Activated CD8-positive, alpha-beta T cell treated with anti-CD3 and anti-CD28 coated beads for 36 hours (primary cell): ENCODE data around the gene SLC39A11. TPM values are rescaled to one million over a fixed set of nuclear protein-coding genes. Genes with fewer than 3 reads are reported as not detected.

Source experiments
- ATAC-seq: fragments of 200-7000 bp; cut with Tn5 transposase; one replicate; pipeline ENCODE4 v1.10.0; 2021; ENCODE audit warnings: mild to moderate bottlenecking, moderate library complexity
- CTCF ChIA-PET: fragments of 350-600 bp; sonication (Branson Sonifier 250); formaldehyde crosslinking; loops from one replicate; lab custom pipeline; 2021; ENCODE audit warnings: antibody characterized with exemption; lab: Charles Lee
- POLR2A ChIA-PET: fragments of 350-600 bp; sonication (Branson Sonifier 250); formaldehyde crosslinking; loops from one replicate; lab custom pipeline; 2021; ENCODE audit warnings: antibody characterized with exemption; lab: Charles Lee
- DNase-seq: peaks from one replicate; pipeline ENCODE4 v3.0.0-alpha.2; 2020
- H3K27ac Mint-ChIP-seq: one replicate; pipeline ENCODE4 v1.8.0; 2021; ENCODE audit warnings: mild to moderate bottlenecking, mixed read lengths
- H3K27me3 Mint-ChIP-seq: one replicate; pipeline ENCODE4 v1.8.0; 2021; ENCODE audit warnings: mixed read lengths
- H3K36me3 Mint-ChIP-seq: one replicate; pipeline ENCODE4 v1.8.0; 2021; ENCODE audit warnings: low read depth, mixed read lengths
- H3K4me1 Mint-ChIP-seq: one replicate; pipeline ENCODE4 v1.8.0; 2021; ENCODE audit warnings: low read depth, mixed read lengths
- H3K4me3 Mint-ChIP-seq: one replicate; pipeline ENCODE4 v1.8.0; 2021; ENCODE audit warnings: mild to moderate bottlenecking, moderate library complexity, mixed read lengths
- H3K9me3 Mint-ChIP-seq: one replicate; pipeline ENCODE4 v1.8.0; 2021; ENCODE audit warnings: mixed read lengths
- CTCF ChIP-seq: fragments of 200-600 bp; IDR thresholded peaks from one replicate; pipeline ENCODE4 v1.8.0; 2022; ENCODE audit warnings: antibody characterized with exemption, mild to moderate bottlenecking
- intact Hi-C: fragments of 100-400 bp; cut with micrococcal nuclease; formaldehyde crosslinking; loops from one replicate; pipeline ENCODE4 v1.10.0; 2022
- total RNA-seq, 2 experiments: library from RNA; stranded (reverse); gene quantifications; one replicate each; pipeline ENCODE4 v1.2.3, GENCODE V29; 2021

Gene SLC39A11
- total RNA-seq, 2 experiments from 2014 or later, result 14.4 to 14.9 TPM

GRCh38 chr17:72749119-72749572 lies 343.3 kb downstream of the SLC39A11 start:
- Mint-ChIP-seq H3K27me3 (no peaks in the 10 kb centered on the region), H3K4me3 (no peak overlapping the region), H3K27ac (no peak overlapping the region), H3K4me1 (no peaks in the 10 kb centered on the region), H3K9me3 (no peaks in the 10 kb centered on the region), H3K36me3 (no peaks in the 10 kb centered on the region)
- intact Hi-C loops, result no loop called here
- no peak for ATAC-seq
- no peak for TF ChIP-seq CTCF
- ChIA-PET CTCF (no interaction called here), POLR2A (no interaction called here)
- DNase-seq, result no peak

- H3K4me1 Mint-ChIP-seq, result no peaks in the 10 kb centered on the region
- H3K36me3 Mint-ChIP-seq, result no peaks in the 10 kb centered on the region
- no peaks in the 10 kb centered on the region for H3K27me3 Mint-ChIP-seq
- H3K4me3 Mint-ChIP-seq, result no peak overlapping the region
- intact Hi-C loops, result no loop called here
- ATAC-seq, result no peak
- no peak for TF ChIP-seq CTCF
- ChIA-PET POLR2A (no interaction called here), CTCF (no interaction called here)
- no peaks in the 10 kb centered on the region for H3K9me3 Mint-ChIP-seq
- no peak overlapping the region for H3K27ac Mint-ChIP-seq
- no peak for DNase-seq
Observed at GRCh38 chr17:72747501-72747900, 345.0 kb downstream of the SLC39A11 start.

- no peak for DNase-seq
- Mint-ChIP-seq H3K9me3 (no peaks in the 10 kb centered on the region), H3K4me1 (no peaks in the 10 kb centered on the region), H3K36me3 (no peaks in the 10 kb centered on the region), H3K27me3 (no peaks in the 10 kb centered on the region), H3K4me3 (no peak overlapping the region), H3K27ac (no peak overlapping the region)
- no peak for ATAC-seq
- intact Hi-C loops, result no loop called here
- ChIA-PET CTCF (no interaction called here), POLR2A (no interaction called here)
- no peak for TF ChIP-seq CTCF
Observed at GRCh38 chr17:72745241-72745640, 347.2 kb downstream of the SLC39A11 start.

GRCh38 chr17:72743037-72743467 lies 349.4 kb downstream of the SLC39A11 start:
- no peak for TF ChIP-seq CTCF
- H3K9me3 Mint-ChIP-seq, result no peaks in the 10 kb centered on the region
- ATAC-seq, result no peak
- H3K27ac Mint-ChIP-seq, result no peak overlapping the region
- intact Hi-C loops, result no loop called here
- ChIA-PET CTCF (interaction anchor here (1.0 to 1.6 kb wide), 2 partner anchors 18 to 413 kb away, joined by 3 to 8 read pairs; no protein-coding TSS in a partner anchor), POLR2A (interaction anchor here (0.5 kb wide), 1 partner anchor 469 kb away, joined by 3 read pairs; no protein-coding TSS in a partner anchor)
- no peaks in the 10 kb centered on the region for H3K4me1 Mint-ChIP-seq
- H3K27me3 Mint-ChIP-seq, result no peaks in the 10 kb centered on the region
- DNase-seq, result no peak
- no peaks in the 10 kb centered on the region for H3K36me3 Mint-ChIP-seq
- no peak overlapping the region for H3K4me3 Mint-ChIP-seq

GRCh38 chr17:72737151-72737690 lies 355.3 kb downstream of the SLC39A11 start:
- no peaks in the 10 kb centered on the region for H3K36me3 Mint-ChIP-seq
- ATAC-seq (no peak), DNase-seq (no peak)
- intact Hi-C loops, result no loop called here
- no peak overlapping the region for H3K27ac Mint-ChIP-seq
- H3K4me1 Mint-ChIP-seq, result no peaks in the 10 kb centered on the region
- TF ChIP-seq CTCF, result no peak
- ChIA-PET CTCF (interaction anchor here (1.1 kb wide), 1 partner anchor 12 kb away, joined by 3 read pairs; no protein-coding TSS in a partner anchor), POLR2A (no interaction called here)
- H3K4me3 Mint-ChIP-seq, result no peak overlapping the region
- no peaks in the 10 kb centered on the region for H3K27me3 Mint-ChIP-seq
- H3K9me3 Mint-ChIP-seq, result no peaks in the 10 kb centered on the region
